Heart right ventricle (tissue), 16 donors: ENCODE data around the gene ARHGEF12. TPM values are rescaled to one million over a fixed set of nuclear protein-coding genes. Genes with fewer than 3 reads are reported as not detected.
A peak's percentile ranks its signal among the peaks of the same experiment; 100 is the strongest.

Experiments used
- ATAC-seq, 8 donors: fragments of 200-7000 bp; cut with Tn5 transposase; one replicate each; pipeline ENCODE4 v1.9.1; 2020; ENCODE audit warnings: mild to moderate bottlenecking in 8 of 8, moderate library complexity in 8 of 8, moderate number of reproducible peaks in 1 of 8
- DNase-seq, 2 donors: peaks; one replicate each; pipeline ENCODE4 v3.0.0-alpha.2; 2020
- H3K27ac ChIP-seq, 10 donors: fragments of 200-600 bp; sonication (generic) in 2 of 10; one replicate each; pipeline versions ENCODE4 v1.5.0 to v1.8.0; 2020 to 2022; ENCODE audit warnings: mild to moderate bottlenecking in 3 of 10
- H3K27me3 ChIP-seq, 7 donors: fragments of 200-600 bp; one replicate each; pipeline ENCODE4 v1.8.0; 2021 to 2022; ENCODE audit warnings: mild to moderate bottlenecking in 2 of 7
- H3K36me3 ChIP-seq, 9 donors: fragments of 200-600 bp; sonication (generic) in 1 of 9; one replicate each; pipeline versions ENCODE4 v1.5.0 to v1.8.0; 2020 to 2022; ENCODE audit warnings: mild to moderate bottlenecking in 2 of 9
- H3K4me1 ChIP-seq, 9 donors: fragments of 200-600 bp; sonication (generic) in 1 of 9; one replicate each; pipeline versions ENCODE4 v1.5.0 to v1.8.0; 2020 to 2022; ENCODE audit warnings: mild to moderate bottlenecking in 4 of 9
- H3K4me3 ChIP-seq, 10 donors: fragments of 200-600 bp; sonication (generic) in 2 of 10; one replicate each; pipeline versions ENCODE4 v1.5.0 to v1.8.0; 2020 to 2022; ENCODE audit warnings: mild to moderate bottlenecking in 7 of 10, moderate library complexity in 2 of 10
- H3K9me3 ChIP-seq, 11 donors: fragments of 200-600 bp in 10 of 11; sonication (generic) in 2 of 11; one replicate each; pipeline versions ENCODE4 v1.5.0 to v1.8.0; 2013 to 2022; ENCODE audit warnings: mild to moderate bottlenecking in 2 of 11, control low read depth in 1 of 11, moderate library complexity in 1 of 11
- CTCF ChIP-seq, 9 donors: fragments of 200-600 bp; sonication (generic) in 2 of 9; IDR thresholded peaks; one replicate each; pipeline versions ENCODE4 v1.5.0 to v1.8.0; 2021 to 2022; ENCODE audit warnings: antibody characterized with exemption in 9 of 9, mild to moderate bottlenecking in 5 of 9, moderate library complexity in 1 of 9
- WGBS, 2 donors: extraction: QIAGEN DNeasy Blood & Tissue Kit; methylation state at CpG; one replicate each; pipeline ENCODE4 v1.1.7; 2013; ENCODE audit warnings: inconsistent platforms in 1 of 2; 5-methylcytosine and 5-hydroxymethylcytosine counted together
- intact Hi-C, 10 donors: fragments of 100-400 bp; cut with DNase I; formaldehyde crosslinking; loops; one replicate each; pipeline versions ENCODE4 v1.11.1 to v1.14.2; 2022
- polyA plus RNA-seq, 2 donors: library from polyadenylated mRNA; stranded (reverse); fragments of 200-250 nt; gene quantifications; one replicate each; pipeline ENCODE4 v1.2.3, GENCODE V29; 2013
- total RNA-seq, 10 donors: library from RNA; stranded (reverse); fragmentation: NEBNext Ultra II Directional in 3 of 10; extraction: Animal tissue kit (Norgen Biotek cat#: 25700) in 3 of 10; gene quantifications; one replicate each; pipeline versions ENCODE4 v1.2.1 to v1.2.4, GENCODE V29; 2021 to 2023
- donor health status: Arrhythmogenic right ventricular cardiomyopathy.
- donor health status: ischemic (EF 13 %, LVEDD 7.1; RV severe dilation, severe dysfunction).
- donor health status: healthy with polysubstance abuse.
- donor health status: DM: no; HTN: yes; CAD: no.
- donor health status: DM: no; HTN: no; CAD: no.
- donor health status: ischemic (EF 25% LVEDD 6.9; RV normal size, moderate dysfunction).
- donor health status: ischemic (EF 25% LVEDD 5.7; RV mildly dilated, moderate dysfunction).
- donor health status: healthy.
- donor health status: DM: yes; HTN: yes; CAD: no.
- donor health status: Ischemic cardiomyopathy.
- donor health status: ischemic (EF 35%, LVEDD 5.7; RV mildly dilated, moderate dysfunction).
- donor health status: nonischemic (EF 11% LVEDD 7.7; RV severe dilation, severe dysfunction).
- donor health status: DM: yes; HTN: yes; CAD: no.
- donor health status: PGD.
- donor health status: ischemic (EF 29% LVEDD 5.4; RV normal size, mild dysfunction).
- donor health status: nonischemic (EF 23%, LVEDD 6.1; RV moderate dilation, normal function).

Gene ARHGEF12
- total and polyA plus RNA-seq, 12 donors, result 20.0 to 155 (median 110) TPM

DNA sequence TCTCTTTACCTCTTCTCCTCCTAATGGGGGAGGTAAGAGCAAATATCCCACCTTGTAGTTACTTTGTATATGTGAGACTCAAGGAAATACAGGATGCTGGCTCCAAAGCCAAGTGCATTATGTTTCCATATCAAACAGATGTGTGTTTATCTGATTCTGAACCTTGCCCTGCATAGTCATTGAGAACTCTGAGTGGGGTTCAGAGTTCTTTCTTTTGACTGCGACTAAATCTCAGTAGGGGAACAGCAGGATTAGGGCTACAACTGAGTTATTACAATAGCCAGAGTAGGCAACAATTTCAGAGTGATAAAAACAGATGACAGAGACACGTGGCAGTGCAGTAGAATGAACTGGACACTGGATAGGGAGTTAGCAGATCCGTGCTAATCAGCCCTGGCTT, 45.3 kb upstream of the ARHGEF12 start:
- H3K4me1 ChIP-seq, result peaks cover 0 to 8% (median 0%) of the 10 kb centered on the region in 9 donors
- no peak for ATAC-seq
- no peak for DNase-seq
- TF ChIP-seq CTCF (IDR thresholded peaks at IDR 0.05), result no peak
- H3K4me3 ChIP-seq, result no peak overlapping the region
- H3K27ac ChIP-seq, result no peak overlapping the region
- H3K9me3 ChIP-seq, result no peaks in the 10 kb centered on the region
- peaks cover 0 to 53% (median 30%) of the 10 kb centered on the region in 7 donors for H3K27me3 ChIP-seq
- intact Hi-C loops, result no loop called here
- H3K36me3 ChIP-seq, result no peaks in the 10 kb centered on the region
- whole genome bisulfite sequencing, 2 donors, result 28 to 46% methylated on average over 3 of the region's 3 CpGs

DNA sequence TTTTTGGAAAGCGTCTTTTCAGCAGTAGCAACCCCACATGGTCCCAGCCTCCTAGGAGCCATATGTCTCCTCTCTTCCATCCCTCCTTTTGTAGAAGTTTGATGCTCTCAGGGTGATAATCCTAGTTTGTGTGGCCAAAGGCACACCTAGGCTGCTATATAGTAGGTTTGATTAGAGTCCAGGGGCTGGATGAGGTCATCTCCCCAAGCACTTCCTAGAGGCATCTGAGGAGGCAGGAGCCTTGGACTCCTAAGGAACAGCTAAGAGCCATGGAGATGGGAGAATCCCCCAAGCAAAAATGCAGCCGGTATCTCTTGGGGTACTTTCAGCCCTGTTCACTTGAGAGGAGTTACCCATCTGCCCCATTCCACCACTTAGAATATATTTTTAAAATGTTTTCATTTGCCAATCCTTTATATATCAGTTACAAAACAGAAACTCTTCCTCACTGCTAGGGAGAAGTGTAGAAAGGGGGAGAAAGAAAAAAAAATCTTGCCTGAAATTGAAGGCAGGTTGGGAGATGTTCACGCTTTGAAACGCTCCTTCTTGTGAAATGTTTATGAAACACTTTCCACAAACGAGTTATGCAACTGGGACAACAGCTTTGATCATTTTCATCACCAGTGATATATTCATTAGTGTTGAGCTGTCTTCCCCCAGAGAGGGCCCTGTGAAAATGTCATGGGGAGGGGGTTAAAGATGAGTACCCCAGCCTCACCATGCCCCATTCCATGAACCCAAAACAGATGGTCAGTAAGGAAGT, 43.0 kb upstream of the ARHGEF12 start:
- no peak for DNase-seq
- intact Hi-C loops, result no loop called here

GRCh38 chr11:120294096-120294495, 42.1 kb upstream of the ARHGEF12 start:
- intact Hi-C loops, result no loop called here

More for the DNA sequence above, 43.0 kb upstream of the ARHGEF12 start:
- no peak for ATAC-seq
- Histone ChIP-seq H3K9me3 (no peaks in the 10 kb centered on the region), H3K4me1 (peaks cover 0 to 8% (median 0%) of the 10 kb centered on the region in 9 donors), H3K27ac (no peak overlapping the region), H3K36me3 (no peaks in the 10 kb centered on the region), H3K27me3 (peaks cover 0 to 63% (median 43%) of the 10 kb centered on the region in 7 donors), H3K4me3 (no peak overlapping the region)
- WGBS, 2 donors, result 81 to 82% methylated on average over 5 of the region's 5 CpGs
- TF ChIP-seq CTCF (IDR thresholded peaks at IDR 0.05), result no peak

DNA sequence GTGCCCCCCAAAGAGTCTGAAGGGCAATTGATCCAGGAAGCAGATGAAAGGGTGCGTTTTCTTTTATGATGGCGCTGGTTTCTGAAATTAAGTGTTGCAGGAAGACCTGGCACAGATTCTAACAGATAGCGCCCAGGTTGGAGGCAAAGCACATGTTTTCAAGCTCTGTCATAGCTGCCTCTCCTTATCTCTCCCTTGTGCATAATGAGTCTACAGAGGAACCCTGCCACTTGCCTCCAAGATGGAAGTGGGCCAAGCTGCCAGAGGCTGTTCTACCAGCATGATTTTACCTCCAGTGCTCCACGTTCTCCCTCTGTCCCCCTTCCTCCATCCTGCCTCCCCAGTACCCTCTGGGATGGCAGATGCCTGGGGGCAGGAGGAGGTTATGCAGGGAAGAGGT, 41.1 kb upstream of the ARHGEF12 start:
- Histone ChIP-seq H3K27ac (no peak overlapping the region), H3K4me3 (no peak overlapping the region), H3K4me1 (peaks cover 0 to 13% (median 0%) of the 10 kb centered on the region in 9 donors), H3K27me3 (peaks cover 0 to 79% (median 51%) of the 10 kb centered on the region in 7 donors), H3K36me3 (no peaks in the 10 kb centered on the region), H3K9me3 (no peaks in the 10 kb centered on the region)
- no peak for DNase-seq
- WGBS, 2 donors, result 17 to 45% methylated on average over 4 of the region's 4 CpGs
- ATAC-seq, result peak in 4 of 8 donors; percentile 39 to 55 (median 44)
- no peak for TF ChIP-seq CTCF (IDR thresholded peaks at IDR 0.05)
- intact Hi-C loops, result loop anchor here in 2 of 10 donors (5.0 kb wide), 1 partner anchor 123 kb away; no protein-coding TSS in a partner anchor

More at GRCh38 chr11:120294096-120294495, 42.1 kb upstream of the ARHGEF12 start:
- no peak for TF ChIP-seq CTCF (IDR thresholded peaks at IDR 0.05)
- DNase-seq (no peak), ATAC-seq (no peak)
- Histone ChIP-seq H3K36me3 (no peaks in the 10 kb centered on the region), H3K4me3 (no peak overlapping the region), H3K9me3 (no peaks in the 10 kb centered on the region), H3K27me3 (peaks cover 0 to 71% (median 48%) of the 10 kb centered on the region in 7 donors), H3K27ac (no peak overlapping the region), H3K4me1 (peaks cover 0 to 8% (median 0%) of the 10 kb centered on the region in 9 donors)
- WGBS, 2 donors, result 67 to 81% methylated on average over 5 of the region's 5 CpGs
